Gastrocnemius medialis (tissue), 4 donors: ENCODE results near the gene KCP. TPM values are rescaled to one million over a fixed set of nuclear protein-coding genes. Genes with fewer than 3 reads are reported as not detected.

Source experiments
- ATAC-seq, 2 donors: fragments of 150-250 bp; one replicate each; pipeline ENCODE4 v1.9.1; 2016
- DNase-seq, 2 donors: peaks; one replicate each; pipeline ENCODE4 v3.0.0-alpha.2; 2019
- H3K27ac ChIP-seq, 4 donors: fragments of 200-600 bp; sonication (generic); 1 replicate in 1 of 4; 2 replicates in 3 of 4; pipeline ENCODE4 v1.5.1; 2016 to 2018; ENCODE audit warnings: mild to moderate bottlenecking in 2 of 4, moderate library complexity in 1 of 4
- H3K27me3 ChIP-seq, 3 donors: fragments of 200-600 bp; sonication (generic) in 2 of 3; 1 replicate in 1 of 3; 2 replicates in 2 of 3; pipeline versions ENCODE4 v1.5.1 to v1.6.0; 2016 to 2019; ENCODE audit warnings: mild to moderate bottlenecking in 1 of 3, moderate library complexity in 1 of 3
- H3K36me3 ChIP-seq, 2 donors: fragments of 200-600 bp; sonication (generic) in 1 of 2; one replicate each; pipeline ENCODE4 v1.5.1; 2017 to 2018
- H3K4me1 ChIP-seq, 2 donors: fragments of 200-600 bp; sonication (generic) in 1 of 2; one replicate each; pipeline ENCODE4 v1.5.1; 2016 to 2017; ENCODE audit warnings: mild to moderate bottlenecking in 2 of 2
- H3K4me3 ChIP-seq, 4 donors: fragments of 200-600 bp; sonication (generic) in 3 of 4; 1 replicate in 1 of 4; 2 replicates in 3 of 4; pipeline ENCODE4 v1.5.1; 2016 to 2019; ENCODE audit warnings: mild to moderate bottlenecking in 2 of 4
- H3K9me3 ChIP-seq, 3 donors: fragments of 200-600 bp; sonication (generic) in 2 of 3; 1 replicate in 1 of 3; 2 replicates in 2 of 3; pipeline ENCODE4 v1.5.1; 2016 to 2019
- CTCF ChIP-seq, 5 experiments: fragments of 450-650 bp in 3 of 5; fragments of 200-600 bp in 2 of 5; sonication (generic) in 2 of 5; IDR thresholded peaks in 4 of 5; conservative IDR thresholded peaks in 1 of 5; 1 replicate in 4 of 5; 2 replicates in 1 of 5; pipeline ENCODE4 v1.5.1; 2016 to 2019; ENCODE audit warnings: antibody characterized with exemption in 5 of 5, mild to moderate bottlenecking in 3 of 5, moderate library complexity in 3 of 5
- POLR2A ChIP-seq, 2 donors: fragments of 450-650 bp; IDR thresholded peaks; one replicate each; pipeline ENCODE4 v1.6.1; 2017; ENCODE audit warnings: antibody characterized with exemption in 2 of 2, mild to moderate bottlenecking in 2 of 2, moderate library complexity in 2 of 2
- in situ Hi-C, 4 donors: fragments of 200-750 bp; cut with MboI; loops; one replicate each; pipeline versions ENCODE4 v1.15.0 to v1.8.0; 2017; ENCODE audit warnings: low sequenced_read_pairs in 4 of 4
- intact Hi-C: fragments of 100-400 bp; cut with DNase I; formaldehyde crosslinking; loops from one replicate; pipeline ENCODE4 v1.15.1; 2023; ENCODE audit warnings: low total_unique reads
- total RNA-seq, 4 donors: library from RNA; depleted of rRNA; stranded (reverse); fragments of >200 nt; gene quantifications; one replicate each; pipeline versions ENCODE4 v1.1.0 to v1.2.3, GENCODE V29; 2016

The KCP gene
- total RNA-seq, 4 donors from 2014 or later, result 0.10 TPM; not detected in 3

GRCh38 chr7:128859232-128860157 lies 51.0 kb downstream of the KCP start:
- Histone ChIP-seq H3K4me3 (no peak overlapping the region), H3K36me3 (peaks cover 4 to 28% of the 10 kb centered on the region in 2 donors), H3K9me3 (no peaks in the 10 kb centered on the region), H3K4me1 (peaks cover 31 to 51% of the 10 kb centered on the region in 2 donors), H3K27me3 (no peaks in the 10 kb centered on the region), H3K27ac (peak overlapping the region; percentile 82 to 91 (median 84))
- ATAC-seq (peak in 1 of 2 donors; percentile 2), DNase-seq (no peak)
- TF ChIP-seq CTCF (IDR thresholded peaks at IDR 0.05 in 4 of 5, conservative IDR thresholded peaks at IDR 0.05 in 1 of 5) (no peak), POLR2A (IDR thresholded peaks at IDR 0.05) (peak in 1 of 2 donors; percentile 23)
- intact Hi-C loops (no loop called here), in situ Hi-C loops (loop anchor here in 2 of 4 donors (10.0 to 25.0 kb wide), 2 partner anchors 115 to 397 kb away; partner anchors contain the start of gene HILPDA (in 1 of the 2))

- Histone ChIP-seq H3K9me3 (no peaks in the 10 kb centered on the region), H3K36me3 (peaks cover 4 to 37% of the 10 kb centered on the region in 2 donors), H3K4me3 (no peak overlapping the region), H3K27me3 (no peaks in the 10 kb centered on the region), H3K4me1 (peaks cover 28 to 46% of the 10 kb centered on the region in 2 donors), H3K27ac (peak overlapping the region; percentile 82 to 91 (median 84))
- TF ChIP-seq POLR2A (IDR thresholded peaks at IDR 0.05) (no peak), CTCF (IDR thresholded peaks at IDR 0.05 in 4 of 5, conservative IDR thresholded peaks at IDR 0.05 in 1 of 5) (no peak)
- ATAC-seq (no peak), DNase-seq (no peak)
- in situ Hi-C loops (loop anchor here in 1 of 4 donors (25.0 kb wide), 1 partner anchor 396 kb away; the partner anchor contains the start of gene HILPDA), intact Hi-C loops (no loop called here)
Observed at GRCh38 chr7:128858380-128859231, 51.9 kb downstream of the KCP start.

- DNase-seq, result no peak
- in situ Hi-C loops, result loop anchor here in 1 of 4 donors (25.0 kb wide), 1 partner anchor 394 kb away; the partner anchor contains the start of gene HILPDA
- TF ChIP-seq CTCF (IDR thresholded peaks at IDR 0.05 in 4 of 5, conservative IDR thresholded peaks at IDR 0.05 in 1 of 5), result no peak
- peak in 1 of 2 donors; percentile 1 for TF ChIP-seq POLR2A (IDR thresholded peaks at IDR 0.05)
- ATAC-seq, result no peak
- H3K9me3 ChIP-seq, result no peaks in the 10 kb centered on the region
- H3K4me1 ChIP-seq, result peaks cover 18 to 34% of the 10 kb centered on the region in 2 donors
- intact Hi-C loops, result no loop called here
- H3K4me3 ChIP-seq, result no peak overlapping the region
- H3K27me3 ChIP-seq, result no peaks in the 10 kb centered on the region
- peak overlapping the region; percentile 55 to 99 (median 96) for H3K27ac ChIP-seq
- peaks cover 4 to 62% of the 10 kb centered on the region in 2 donors for H3K36me3 ChIP-seq
Observed at GRCh38 chr7:128856001-128856718, 54.3 kb downstream of the KCP start.

- in situ Hi-C loops, result loop anchor here in 1 of 4 donors (25.0 kb wide), 1 partner anchor 393 kb away; the partner anchor contains the start of gene HILPDA
- Histone ChIP-seq H3K27me3 (no peaks in the 10 kb centered on the region), H3K4me3 (no peak overlapping the region), H3K4me1 (peaks cover 16 to 28% of the 10 kb centered on the region in 2 donors), H3K9me3 (no peaks in the 10 kb centered on the region), H3K36me3 (peaks cover 4 to 68% of the 10 kb centered on the region in 2 donors), H3K27ac (peak overlapping the region; percentile 55 to 99 (median 96))
- TF ChIP-seq POLR2A (IDR thresholded peaks at IDR 0.05) (no peak), CTCF (IDR thresholded peaks at IDR 0.05 in 4 of 5, conservative IDR thresholded peaks at IDR 0.05 in 1 of 5) (no peak)
- ATAC-seq (no peak), DNase-seq (no peak)
- intact Hi-C loops, result no loop called here
Observed at GRCh38 chr7:128855559-128855958, 55.0 kb downstream of the KCP start.
